ENCODE measurements around the gene SUSD3. TPM values are rescaled to one million over a fixed set of nuclear protein-coding genes. Genes with fewer than 3 reads are reported as not detected.
"Not testable (repeated sequence)": the region's sequence is repeated elsewhere in the genome, so short reads cannot be mapped to it uniquely, and the experiment has no call there.

Gene SUSD3
- total and polyA plus RNA-seq, 3 experiments from 2014 or later, result 11.3 to 103 (median 12.3) TPM

- H3K27me3 ChIP-seq (ENCODE audit: insufficient read depth, low read length, poor library complexity, severe bottlenecking), result no peaks in the 10 kb centered on the region
- H3K9me3 ChIP-seq (ENCODE audit: low read length), result no peaks in the 10 kb centered on the region
- no peak overlapping the region for H3K4me3 ChIP-seq (ENCODE audit: low read length)
- H3K4me1 Mint-ChIP-seq, result peaks cover 2 to 13% (median 6%) of the 10 kb centered on the region in 3 donors
- H3K36me3 Mint-ChIP-seq, result peaks cover 5 to 88% (median 22%) of the 10 kb centered on the region in 3 donors
- no peaks in the 10 kb centered on the region for H3K9me3 Mint-ChIP-seq
- peak overlapping the region in 6 of 8 donors; percentile 32 to 87 (median 58) for H3K27ac Mint-ChIP-seq
- ChIA-PET POLR2A (interaction anchor here (0.6 to 1.5 kb wide), 3 partner anchors 10 to 889 kb away, joined by 3 read pairs; no protein-coding TSS in a partner anchor), CTCF (interaction anchor here (1.0 to 7.7 kb wide), 4 partner anchors 11 to 24 kb away, joined by 3 to 46 read pairs (median 12); no protein-coding TSS in a partner anchor)
- no peak for DNase-seq
- H3K27ac ChIP-seq (ENCODE audit: low read depth, low read length), result no peak overlapping the region
- peaks cover 51% of the 10 kb centered on the region for H3K36me3 ChIP-seq (ENCODE audit: insufficient read depth, low read length)
- H3K4me1 ChIP-seq (ENCODE audit: insufficient read depth, low read length), result no peaks in the 10 kb centered on the region
- H3K27me3 Mint-ChIP-seq, result peaks cover 0 to 1% of the 10 kb centered on the region in 2 donors
- H3K4me3 Mint-ChIP-seq, result no peak overlapping the region
Observed at GRCh38 chr9:93013856-93014582, 44.5 kb upstream of the SUSD3 start.

GRCh38 chr9:93015190-93015589 lies 43.3 kb upstream of the SUSD3 start:
- peaks cover 51% of the 10 kb centered on the region for H3K36me3 ChIP-seq (ENCODE audit: insufficient read depth, low read length)
- H3K27me3 ChIP-seq (ENCODE audit: insufficient read depth, low read length, poor library complexity, severe bottlenecking); H3K9me3 Mint-ChIP-seq; H3K27me3 Mint-ChIP-seq; H3K4me3 ChIP-seq (ENCODE audit: low read length); H3K4me3 Mint-ChIP-seq; H3K9me3 ChIP-seq (ENCODE audit: low read length); H3K27ac ChIP-seq (ENCODE audit: low read depth, low read length); DNase-seq; H3K4me1 ChIP-seq (ENCODE audit: insufficient read depth, low read length): not testable (repeated sequence)
- POLR2A ChIA-PET, result interaction anchor here (1.5 to 2.5 kb wide), 2 partner anchors 10 to 26 kb away, joined by 3 to 9 read pairs; no protein-coding TSS in a partner anchor
- Mint-ChIP-seq H3K27ac (peak overlapping the region in 1 of 8 donors; percentile 43), H3K36me3 (peaks cover 11 to 88% (median 28%) of the 10 kb centered on the region in 3 donors), H3K4me1 (peaks cover 10 to 18% (median 12%) of the 10 kb centered on the region in 3 donors)
- CTCF ChIA-PET, result interaction anchor here (1.0 to 7.7 kb wide), 5 partner anchors 10 to 40 kb away, joined by 3 to 46 read pairs (median 4); no protein-coding TSS in a partner anchor

- Histone ChIP-seq H3K27ac (ENCODE audit: low read depth, low read length) (no peak overlapping the region), H3K4me1 (ENCODE audit: insufficient read depth, low read length) (peaks cover 25% of the 10 kb centered on the region), H3K36me3 (ENCODE audit: insufficient read depth, low read length) (peaks cover 70% of the 10 kb centered on the region), H3K4me3 (ENCODE audit: low read length) (no peak overlapping the region), H3K9me3 (ENCODE audit: low read length) (no peaks in the 10 kb centered on the region), H3K27me3 (ENCODE audit: insufficient read depth, low read length, poor library complexity, severe bottlenecking) (no peaks in the 10 kb centered on the region)
- Mint-ChIP-seq H3K27ac (peak overlapping the region in 6 of 8 donors; percentile 37 to 78 (median 66)), H3K36me3 (peaks cover 11 to 91% (median 30%) of the 10 kb centered on the region in 3 donors), H3K9me3 (no peaks in the 10 kb centered on the region), H3K27me3 (peaks cover 0 to 1% of the 10 kb centered on the region in 2 donors), H3K4me1 (peaks cover 15 to 38% (median 18%) of the 10 kb centered on the region in 3 donors), H3K4me3 (no peak overlapping the region)
- ChIA-PET CTCF (interaction anchor here (1.5 to 7.7 kb wide), 2 partner anchors 11 to 14 kb away, joined by 8 to 46 read pairs; no protein-coding TSS in a partner anchor), POLR2A (interaction anchor here (0.7 kb wide), 1 partner anchor 10 kb away, joined by 3 read pairs; no protein-coding TSS in a partner anchor)
- DNase-seq, result no peak
Observed at GRCh38 chr9:93017621-93018020, 40.9 kb upstream of the SUSD3 start.

GRCh38 chr9:93020151-93020550 lies 38.4 kb upstream of the SUSD3 start:
- Histone ChIP-seq H3K27me3 (ENCODE audit: insufficient read depth, low read length, poor library complexity, severe bottlenecking) (no peaks in the 10 kb centered on the region), H3K4me3 (ENCODE audit: low read length) (no peak overlapping the region), H3K27ac (ENCODE audit: low read depth, low read length) (no peak overlapping the region), H3K36me3 (ENCODE audit: insufficient read depth, low read length) (peaks cover 66% of the 10 kb centered on the region), H3K9me3 (ENCODE audit: low read length) (no peaks in the 10 kb centered on the region), H3K4me1 (ENCODE audit: insufficient read depth, low read length) (peaks cover 39% of the 10 kb centered on the region)
- no peaks in the 10 kb centered on the region for H3K9me3 Mint-ChIP-seq
- peaks cover 7 to 91% (median 20%) of the 10 kb centered on the region in 3 donors for H3K36me3 Mint-ChIP-seq
- H3K27me3 Mint-ChIP-seq, result peaks cover 0 to 1% of the 10 kb centered on the region in 2 donors
- H3K4me3 Mint-ChIP-seq, result peak overlapping the region in 1 of 7 donors; percentile 36
- H3K27ac Mint-ChIP-seq, result peak overlapping the region in 5 of 8 donors; percentile 54 to 97 (median 68)
- DNase-seq, result no peak
- H3K4me1 Mint-ChIP-seq, result peaks cover 29 to 57% (median 35%) of the 10 kb centered on the region in 3 donors
- ChIA-PET POLR2A (no interaction called here), CTCF (interaction anchor here (1.0 to 1.6 kb wide), 3 partner anchors 8 to 63 kb away, joined by 3 to 4 read pairs (median 4); no protein-coding TSS in a partner anchor)

- H3K27me3 Mint-ChIP-seq, result peaks cover 0 to 1% of the 10 kb centered on the region in 2 donors
- H3K9me3 ChIP-seq (ENCODE audit: low read length), result no peaks in the 10 kb centered on the region
- no peaks in the 10 kb centered on the region for H3K27me3 ChIP-seq (ENCODE audit: insufficient read depth, low read length, poor library complexity, severe bottlenecking)
- peak; percentile 18 to 77 (median 60) for DNase-seq
- CTCF ChIA-PET, result interaction anchor here (1.2 to 1.6 kb wide), 2 partner anchors 43 to 44 kb away, joined by 3 to 4 read pairs; no protein-coding TSS in a partner anchor
- H3K27ac ChIP-seq (ENCODE audit: low read depth, low read length), result no peak overlapping the region
- H3K36me3 Mint-ChIP-seq, result peaks cover 7 to 90% (median 18%) of the 10 kb centered on the region in 3 donors
- H3K4me3 Mint-ChIP-seq, result no peak overlapping the region
- peaks cover 34 to 63% (median 41%) of the 10 kb centered on the region in 3 donors for H3K4me1 Mint-ChIP-seq
- H3K4me1 ChIP-seq (ENCODE audit: insufficient read depth, low read length), result peaks cover 48% of the 10 kb centered on the region
- no peaks in the 10 kb centered on the region for H3K9me3 Mint-ChIP-seq
- peak overlapping the region in 7 of 8 donors; percentile 54 to 97 (median 76) for H3K27ac Mint-ChIP-seq
- H3K36me3 ChIP-seq (ENCODE audit: insufficient read depth, low read length), result peaks cover 60% of the 10 kb centered on the region
- POLR2A ChIA-PET, result no interaction called here
- no peak overlapping the region for H3K4me3 ChIP-seq (ENCODE audit: low read length)
Observed at GRCh38 chr9:93020771-93021670, 37.5 kb upstream of the SUSD3 start.

GRCh38 chr9:93022066-93022465 lies 36.4 kb upstream of the SUSD3 start:
- H3K4me3 Mint-ChIP-seq, result no peak overlapping the region
- no peaks in the 10 kb centered on the region for H3K9me3 ChIP-seq (ENCODE audit: low read length)
- no peak overlapping the region for H3K27ac ChIP-seq (ENCODE audit: low read depth, low read length)
- no peak overlapping the region for H3K4me3 ChIP-seq (ENCODE audit: low read length)
- no peak for DNase-seq
- H3K4me1 ChIP-seq (ENCODE audit: insufficient read depth, low read length), result peaks cover 58% of the 10 kb centered on the region
- peak overlapping the region in 6 of 8 donors; percentile 64 to 97 (median 71) for H3K27ac Mint-ChIP-seq
- H3K27me3 Mint-ChIP-seq, result peaks cover 0 to 1% of the 10 kb centered on the region in 2 donors
- no peaks in the 10 kb centered on the region for H3K27me3 ChIP-seq (ENCODE audit: insufficient read depth, low read length, poor library complexity, severe bottlenecking)
- ChIA-PET POLR2A (no interaction called here), CTCF (interaction anchor here (0.5 to 1.2 kb wide), 2 partner anchors 43 to 87 kb away, joined by 3 read pairs; no protein-coding TSS in a partner anchor)
- H3K4me1 Mint-ChIP-seq, result peaks cover 40 to 73% (median 50%) of the 10 kb centered on the region in 3 donors
- peaks cover 7 to 93% (median 18%) of the 10 kb centered on the region in 3 donors for H3K36me3 Mint-ChIP-seq
- peaks cover 59% of the 10 kb centered on the region for H3K36me3 ChIP-seq (ENCODE audit: insufficient read depth, low read length)
- no peaks in the 10 kb centered on the region for H3K9me3 Mint-ChIP-seq

GRCh38 chr9:93022721-93023520 lies 35.6 kb upstream of the SUSD3 start:
- H3K4me1 ChIP-seq (ENCODE audit: insufficient read depth, low read length), result peaks cover 67% of the 10 kb centered on the region
- Mint-ChIP-seq H3K36me3 (peaks cover 7 to 90% (median 17%) of the 10 kb centered on the region in 3 donors), H3K27me3 (peaks cover 0 to 1% of the 10 kb centered on the region in 2 donors), H3K4me3 (no peak overlapping the region), H3K27ac (peak overlapping the region; percentile 46 to 93 (median 76)), H3K9me3 (no peaks in the 10 kb centered on the region), H3K4me1 (peaks cover 48 to 78% (median 59%) of the 10 kb centered on the region in 3 donors)
- ChIA-PET POLR2A (no interaction called here), CTCF (interaction anchor here (3.5 kb wide), 1 partner anchor 8 kb away, joined by 20 read pairs; no protein-coding TSS in a partner anchor)
- no peak overlapping the region for H3K4me3 ChIP-seq (ENCODE audit: low read length)
- no peaks in the 10 kb centered on the region for H3K9me3 ChIP-seq (ENCODE audit: low read length)
- DNase-seq, result no peak
- no peak overlapping the region for H3K27ac ChIP-seq (ENCODE audit: low read depth, low read length)
- peaks cover 58% of the 10 kb centered on the region for H3K36me3 ChIP-seq (ENCODE audit: insufficient read depth, low read length)
- no peaks in the 10 kb centered on the region for H3K27me3 ChIP-seq (ENCODE audit: insufficient read depth, low read length, poor library complexity, severe bottlenecking)

Measured in CD8-positive, alpha-beta memory T cell (primary cell).